Amygdala (tissue), 56 donors: Measurements from ENCODE around the gene GDE1.

Experiments
- DNase-seq, 56 donors: peaks; one replicate each; lab custom pipeline; 2025; lab: John Stamatoyannopoulos, UW

The GDE1 gene

DNA sequence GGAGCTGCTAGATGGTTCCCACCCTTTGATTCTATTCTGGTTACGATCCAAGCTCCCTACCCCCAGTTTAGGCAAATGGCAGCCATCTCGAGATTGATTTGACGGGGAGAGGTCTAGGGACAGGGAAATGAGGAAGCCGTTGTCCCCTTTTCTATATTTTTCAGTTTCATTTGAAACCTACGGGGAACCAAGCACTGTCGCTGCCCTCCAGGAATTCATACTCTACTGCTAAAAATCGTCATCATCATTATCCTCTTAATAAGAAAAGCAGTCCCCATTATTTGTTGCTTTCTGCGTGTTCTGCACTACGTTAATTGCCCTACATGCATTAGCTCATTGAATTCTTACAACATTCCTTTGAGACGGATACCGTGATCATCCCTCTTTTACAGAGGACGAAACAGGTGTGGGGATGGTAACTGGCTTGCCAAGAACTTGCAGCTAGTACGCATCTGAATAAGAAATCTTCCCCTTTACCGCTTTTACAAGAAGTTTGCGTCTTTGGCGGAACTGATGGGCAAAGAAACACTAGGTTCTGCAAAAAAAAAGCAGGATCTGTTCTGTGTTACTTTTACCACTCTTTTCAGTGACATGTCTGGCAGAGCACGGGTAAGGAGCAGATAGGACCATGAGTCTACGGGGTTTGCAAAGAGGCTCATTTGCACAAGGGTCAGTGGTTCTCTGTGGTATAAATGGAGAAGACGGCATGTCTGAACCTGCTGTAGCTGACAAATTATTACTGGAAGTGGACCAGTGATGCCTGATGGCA, 2.9 kb upstream of the GDE1 start:
- peak in 17 of 56 donors; percentile 18 to 67 (median 39) for DNase-seq

DNA sequence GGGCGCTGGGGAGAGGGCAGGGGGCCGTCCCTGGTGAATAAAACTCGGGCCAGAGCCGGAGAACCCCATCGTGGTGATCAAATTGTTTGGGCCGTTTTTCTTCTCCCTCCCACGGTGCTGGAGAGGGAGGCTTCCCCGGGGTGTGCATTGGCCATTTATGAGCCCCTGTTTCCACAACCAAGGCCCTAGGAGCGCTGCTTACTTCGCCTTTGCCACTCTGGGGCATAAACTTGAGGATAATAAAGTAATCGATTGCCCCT, 2.4 kb upstream of the GDE1 start:
- peak in 19 of 56 donors; percentile 19 to 69 (median 44) for DNase-seq

DNA sequence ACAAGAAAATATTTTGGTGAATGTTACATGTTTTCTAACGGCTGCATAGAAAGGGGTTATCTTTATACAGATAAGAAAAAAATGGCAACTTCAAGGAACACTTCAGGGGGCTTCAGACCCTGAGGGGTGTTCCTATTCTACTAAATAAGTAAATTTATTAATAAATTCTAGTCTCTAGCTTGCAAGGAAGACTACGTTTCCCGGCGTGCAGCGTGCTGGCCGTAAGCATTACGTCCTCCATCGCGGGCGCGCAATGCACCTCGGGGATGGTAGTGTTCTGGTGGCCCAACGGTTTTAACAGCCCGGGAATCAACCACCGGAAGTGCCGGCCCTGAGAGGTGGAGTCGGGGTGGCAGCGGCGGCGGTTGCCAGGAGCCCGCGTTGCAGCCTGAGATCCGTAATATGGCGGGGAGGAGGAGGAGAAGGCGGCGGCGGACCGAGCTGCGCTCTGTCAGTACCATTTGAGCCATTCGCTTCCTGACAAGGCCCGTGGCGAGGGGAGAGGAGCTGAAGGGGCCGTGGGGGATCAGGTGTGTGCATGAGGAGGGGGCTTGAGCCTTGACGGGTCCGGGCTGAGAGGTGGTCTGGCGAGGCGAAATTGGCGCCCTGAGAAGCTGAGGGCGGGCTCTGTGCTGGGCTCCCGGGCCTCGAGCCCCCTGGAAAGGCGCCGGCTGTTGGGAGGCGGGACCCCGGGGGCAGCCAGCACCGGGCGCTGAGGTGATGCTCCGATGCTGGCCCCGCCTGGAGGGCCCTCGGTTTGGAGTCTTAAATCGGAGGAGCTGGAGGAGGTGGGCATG, 1.9 kb upstream of the GDE1 start, which contains the start of gene CCP110:
Gene CCP110, plus strand, starts transcription at position 384 of the 797 bp plus-strand sequence. CDS start 3,940 bp downstream, outside the sequence.
- DNase-seq = peak; percentile 74 to 99 (median 97)

DNA sequence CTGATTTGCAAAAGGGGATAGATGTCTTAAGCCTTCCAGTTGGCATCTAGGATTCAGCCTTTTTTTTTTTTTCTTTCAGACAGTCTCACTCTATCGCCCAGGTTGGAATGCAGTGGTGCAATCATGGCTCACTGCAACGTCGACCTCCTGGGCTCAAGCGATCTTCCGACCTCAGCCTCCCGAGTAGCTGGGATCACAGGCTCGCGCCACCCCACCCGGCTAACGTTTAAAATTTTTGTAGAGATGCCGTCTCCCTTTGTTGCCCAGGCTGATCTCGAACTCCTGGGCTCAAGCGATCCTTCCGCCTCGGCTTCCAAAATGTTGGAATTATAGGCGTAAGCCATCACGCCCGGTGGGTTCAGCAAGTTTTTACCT, 1.3 kb upstream of the GDE1 start:
- DNase-seq = peak in 2 of 56 donors; percentile 36 to 41

DNA sequence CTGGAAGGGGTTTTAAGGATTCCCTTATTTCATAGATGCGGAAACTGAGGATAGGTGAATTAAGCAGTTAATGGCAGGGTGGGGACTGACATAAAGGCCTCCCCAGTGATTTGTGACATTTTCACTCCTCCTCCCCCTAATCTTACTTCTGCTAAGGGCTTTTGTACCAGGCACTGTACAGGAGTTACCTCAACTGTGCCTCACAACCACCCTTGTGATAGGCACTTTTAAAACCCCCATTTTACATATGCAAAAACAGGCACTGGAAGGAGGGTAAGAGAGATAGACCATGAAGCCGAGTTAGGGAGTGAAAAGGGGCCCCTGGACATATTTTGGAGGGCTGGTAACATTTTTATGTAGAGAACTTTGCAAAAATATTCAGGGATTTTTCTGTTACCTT, 862 bp upstream of the GDE1 start:
- DNase-seq = no peak

DNA sequence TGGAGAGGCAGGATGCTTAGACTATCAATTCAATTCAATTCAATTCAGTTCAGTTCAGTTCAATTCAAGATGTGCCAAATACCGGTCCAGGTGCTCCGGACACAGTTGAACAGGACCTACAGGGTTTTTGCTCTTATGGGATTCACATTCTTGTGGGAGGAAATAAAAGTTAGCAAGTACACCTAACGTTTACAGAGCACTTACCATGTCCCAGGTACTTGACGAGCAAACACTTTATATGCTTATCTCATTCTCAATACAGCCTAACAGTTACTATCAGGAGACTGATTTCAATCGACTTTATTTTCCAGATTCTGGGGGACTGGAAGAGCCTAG, 467 bp upstream of the GDE1 start:
- no peak for DNase-seq

DNA sequence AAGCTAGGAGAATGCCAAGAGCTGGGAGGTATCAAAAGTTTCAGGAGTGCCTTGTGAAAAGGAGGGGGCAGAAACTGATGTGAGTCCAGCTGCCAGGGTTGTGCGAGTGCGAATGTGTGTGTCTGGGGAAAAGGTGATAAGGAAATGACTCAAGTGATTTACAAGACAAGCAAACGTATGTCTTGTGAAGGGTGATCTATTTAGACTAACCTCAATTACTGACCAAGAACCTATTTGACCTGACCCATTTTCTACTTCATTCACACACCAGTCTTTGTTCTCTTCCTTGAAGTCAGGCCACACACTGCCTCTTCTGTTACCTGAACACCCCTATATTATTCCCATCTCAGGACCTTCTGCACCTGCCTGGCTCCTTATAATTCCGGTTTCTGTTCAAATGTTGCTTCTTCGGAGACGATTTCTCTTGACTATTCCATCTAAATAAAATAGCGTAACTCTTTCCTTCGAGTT, 1.0 kb downstream of the GDE1 start:
- no peak for DNase-seq

DNA sequence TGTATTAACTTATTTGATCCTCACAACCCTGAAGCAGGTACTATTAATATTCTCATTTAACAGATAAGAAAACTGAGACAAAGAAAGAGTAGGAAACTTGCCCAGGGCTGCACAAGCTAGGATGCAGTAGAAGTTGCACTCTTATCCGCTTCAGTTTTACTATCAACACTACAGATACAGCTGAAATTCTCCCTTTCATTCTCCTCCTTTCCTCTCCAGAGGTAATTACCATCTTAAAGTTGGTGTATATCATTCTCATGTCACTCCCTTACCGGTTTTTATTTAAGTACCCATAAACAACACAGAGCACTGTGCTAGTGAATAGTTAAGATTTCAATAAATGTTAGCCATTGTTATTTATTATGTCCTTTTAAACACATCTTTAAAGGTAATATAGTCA, 3.5 kb downstream of the GDE1 start:
- DNase-seq = no peak

DNA sequence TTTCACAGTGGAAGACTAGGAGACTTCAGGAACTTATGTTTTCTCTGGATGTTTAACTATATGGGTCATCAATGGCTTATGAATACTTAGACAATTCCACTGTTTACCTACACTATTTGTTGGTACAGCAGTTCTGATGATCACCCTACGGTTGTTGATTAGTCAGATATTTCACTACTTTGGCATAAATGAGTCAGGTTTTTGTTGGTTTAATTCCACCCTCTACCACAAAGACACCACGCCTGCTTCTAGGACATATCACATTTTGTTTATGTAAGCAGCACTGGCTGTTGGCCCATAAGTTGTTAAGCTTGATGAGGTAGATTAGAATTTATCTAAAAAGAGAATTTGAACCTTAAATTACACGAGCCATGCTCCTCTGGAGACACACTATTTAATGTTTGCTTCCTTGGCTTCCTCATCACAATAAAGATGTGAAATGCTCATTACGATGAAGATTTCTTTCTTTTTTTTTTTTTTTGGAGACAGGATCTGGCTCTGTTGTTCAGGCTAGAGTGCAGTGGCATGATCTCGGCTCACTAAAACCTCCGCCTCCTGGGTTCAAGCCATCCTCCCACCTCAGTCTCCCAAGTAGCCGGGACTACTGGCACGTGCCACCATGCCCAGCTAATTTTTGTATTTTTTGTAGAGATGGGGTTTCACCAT, 4.3 kb downstream of the GDE1 start:
- no peak for DNase-seq

DNA sequence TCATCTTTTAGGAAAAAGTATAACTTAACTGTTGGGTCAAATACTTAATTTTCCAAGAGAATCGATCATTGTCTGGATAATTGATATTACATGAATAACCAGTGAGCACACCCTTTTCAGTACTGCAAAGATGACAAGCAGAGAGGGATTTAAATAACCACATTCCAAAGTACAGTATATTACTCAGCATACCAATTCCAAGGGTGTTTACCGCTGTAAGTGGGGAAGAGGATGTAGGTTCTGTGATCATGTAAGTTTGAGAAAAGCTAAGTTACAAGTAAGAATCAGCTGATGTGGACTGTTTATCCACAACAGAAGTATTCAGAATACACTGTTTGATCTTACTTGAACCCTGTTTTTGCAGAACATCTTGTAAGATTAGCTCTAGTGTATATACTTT, 6.1 kb downstream of the GDE1 start:
- DNase-seq = no peak

DNA sequence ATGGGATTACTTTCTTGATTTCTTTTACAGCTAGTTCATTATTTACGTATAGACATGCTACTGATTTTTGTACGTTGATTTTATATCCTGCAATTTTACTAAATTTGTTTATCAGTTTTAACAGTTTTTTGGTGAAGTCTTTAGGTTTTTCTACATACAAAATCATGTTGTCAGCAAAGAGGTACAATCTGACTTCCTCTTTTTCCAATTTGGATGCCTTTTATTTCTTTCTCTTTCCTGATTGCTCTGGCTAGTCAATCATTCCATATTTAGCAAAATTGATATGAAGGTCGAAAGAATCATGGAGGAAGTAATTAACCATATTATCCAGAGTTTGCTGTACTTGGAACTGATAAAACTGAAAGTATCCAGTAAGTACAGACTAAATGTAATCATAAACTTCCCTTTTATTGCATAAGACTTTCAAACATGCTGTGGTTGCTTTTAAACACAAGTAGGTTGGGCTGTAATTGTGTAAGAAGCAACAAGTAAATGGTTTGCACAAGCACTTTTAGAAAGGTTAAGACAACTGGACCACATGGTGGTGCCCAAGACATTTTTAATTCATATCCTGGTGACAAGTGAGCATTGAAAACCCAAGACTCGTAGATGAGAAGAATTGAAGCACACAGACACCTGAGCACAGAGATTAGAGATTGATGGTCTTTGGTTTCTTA, 8.4 kb downstream of the GDE1 start:
- DNase-seq = no peak

DNA sequence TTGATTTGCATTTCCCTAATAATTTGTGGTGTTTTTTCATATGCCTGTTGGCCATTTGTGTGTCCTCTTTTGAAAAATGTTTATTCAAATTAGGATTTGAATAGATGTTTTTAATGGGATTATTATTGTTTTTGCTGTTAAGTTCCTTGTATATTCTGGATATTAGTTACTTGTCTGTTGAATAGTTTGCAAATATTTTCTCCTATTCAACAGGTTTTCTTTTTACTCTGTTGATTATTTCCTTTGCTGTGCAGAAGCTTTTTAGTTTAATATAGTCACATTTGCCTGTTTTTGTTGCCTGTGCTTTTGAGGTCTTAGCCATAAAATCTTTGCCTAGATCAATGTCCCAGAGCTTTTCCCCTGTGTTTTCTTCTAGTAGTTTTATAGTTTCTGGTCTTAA, 9.6 kb downstream of the GDE1 start:
- no peak for DNase-seq

DNA sequence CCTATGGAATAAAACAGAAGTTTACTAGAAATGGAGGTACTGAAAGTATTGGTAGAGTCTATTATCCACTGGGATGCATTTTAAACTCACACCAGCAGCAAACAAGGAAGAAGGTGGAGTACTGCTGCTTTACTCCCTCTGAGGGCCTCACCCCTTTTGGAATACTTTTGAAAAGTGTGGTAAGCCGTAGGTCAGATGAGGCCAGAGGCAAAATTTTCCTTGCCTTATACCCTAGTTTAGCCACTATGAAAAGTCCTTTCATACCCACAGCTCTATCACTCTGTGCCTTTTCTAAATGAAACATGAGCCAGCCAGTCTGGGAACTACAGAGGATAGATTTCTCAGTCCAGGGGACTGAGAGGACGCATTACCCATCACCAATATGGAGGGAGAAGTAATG, 14.0 kb downstream of the GDE1 start:
- no peak for DNase-seq

DNA sequence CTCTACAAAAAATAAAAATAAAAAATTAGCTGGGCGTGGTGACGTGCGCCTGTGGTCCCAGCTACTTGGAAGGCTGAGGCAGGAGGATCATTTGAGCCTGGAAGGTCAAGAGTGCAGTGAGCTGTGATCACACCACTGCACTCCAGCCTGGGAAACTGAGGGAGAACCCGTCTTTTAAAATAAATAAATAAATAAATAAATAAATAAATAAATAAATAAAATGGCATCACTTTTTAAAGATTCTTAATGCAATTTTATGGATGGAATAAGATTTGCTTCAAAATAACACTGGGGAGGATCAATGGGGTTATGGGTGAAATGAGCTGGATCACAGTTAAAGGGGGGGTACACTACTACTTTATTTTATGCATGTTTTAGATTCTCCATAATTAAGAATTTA, 14.9 kb downstream of the GDE1 start:
- no peak for DNase-seq

DNA sequence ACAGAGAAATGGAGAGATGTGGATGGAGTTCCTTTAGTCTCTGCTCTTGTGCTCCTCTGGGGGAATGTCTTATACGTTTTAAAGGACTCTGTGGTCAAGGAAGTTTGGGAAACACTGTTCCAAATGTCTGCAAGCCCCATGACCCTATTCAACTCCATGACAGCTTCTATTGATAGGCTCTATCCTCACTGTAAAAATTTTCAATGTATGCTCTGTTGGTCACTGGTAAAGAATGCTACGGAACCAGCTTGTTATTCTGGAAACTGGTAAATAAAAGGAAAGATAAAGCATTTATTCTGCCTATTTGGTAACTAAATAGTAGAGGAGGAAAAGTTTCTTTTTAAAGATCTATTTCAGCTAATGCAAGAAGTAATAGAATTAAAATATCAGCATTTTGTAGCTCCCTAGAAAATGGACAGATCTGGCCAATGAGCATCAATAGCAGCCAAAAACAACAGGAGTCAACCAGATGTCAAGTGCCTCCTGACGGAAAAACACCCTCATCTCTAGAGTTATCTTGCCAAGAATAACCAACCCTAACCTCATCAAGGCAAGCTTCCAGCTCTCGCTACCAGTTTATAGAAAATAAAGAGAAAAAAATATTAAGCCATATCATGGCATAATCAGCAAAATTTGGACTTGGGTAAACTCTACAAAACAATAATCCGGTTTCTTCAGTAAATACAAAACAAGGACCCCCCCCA, 16.1 kb downstream of the GDE1 start:
- DNase-seq = no peak

DNA sequence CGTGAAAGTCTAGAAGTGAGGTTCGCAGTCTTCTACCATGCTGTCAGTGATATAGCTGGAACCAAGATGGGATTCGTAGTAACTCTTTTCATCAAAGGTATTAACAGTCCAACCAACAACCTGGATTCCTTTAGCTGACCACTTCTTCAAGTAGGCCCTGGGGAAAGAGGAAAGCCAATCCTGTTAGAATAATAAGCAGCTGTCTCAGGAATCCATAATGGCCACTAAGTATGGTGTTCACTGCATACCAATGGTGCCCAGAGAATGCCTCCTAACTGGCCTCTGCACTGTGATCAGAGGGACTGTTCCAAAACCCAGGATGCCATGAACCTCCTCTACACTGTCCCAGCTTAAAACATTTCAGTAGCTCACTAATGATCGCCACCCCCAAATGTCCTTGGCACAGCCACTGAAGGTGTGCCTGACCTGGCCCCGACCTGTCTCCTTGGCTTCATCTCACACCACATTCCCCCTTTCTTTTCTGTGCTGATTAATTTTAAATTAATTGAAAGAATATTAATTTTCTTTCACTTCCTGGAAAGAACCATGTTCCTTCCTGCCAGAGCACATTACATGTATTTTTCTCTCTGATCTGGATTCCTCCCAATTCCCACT, 18.3 kb downstream of the GDE1 start:
- no peak for DNase-seq

DNA sequence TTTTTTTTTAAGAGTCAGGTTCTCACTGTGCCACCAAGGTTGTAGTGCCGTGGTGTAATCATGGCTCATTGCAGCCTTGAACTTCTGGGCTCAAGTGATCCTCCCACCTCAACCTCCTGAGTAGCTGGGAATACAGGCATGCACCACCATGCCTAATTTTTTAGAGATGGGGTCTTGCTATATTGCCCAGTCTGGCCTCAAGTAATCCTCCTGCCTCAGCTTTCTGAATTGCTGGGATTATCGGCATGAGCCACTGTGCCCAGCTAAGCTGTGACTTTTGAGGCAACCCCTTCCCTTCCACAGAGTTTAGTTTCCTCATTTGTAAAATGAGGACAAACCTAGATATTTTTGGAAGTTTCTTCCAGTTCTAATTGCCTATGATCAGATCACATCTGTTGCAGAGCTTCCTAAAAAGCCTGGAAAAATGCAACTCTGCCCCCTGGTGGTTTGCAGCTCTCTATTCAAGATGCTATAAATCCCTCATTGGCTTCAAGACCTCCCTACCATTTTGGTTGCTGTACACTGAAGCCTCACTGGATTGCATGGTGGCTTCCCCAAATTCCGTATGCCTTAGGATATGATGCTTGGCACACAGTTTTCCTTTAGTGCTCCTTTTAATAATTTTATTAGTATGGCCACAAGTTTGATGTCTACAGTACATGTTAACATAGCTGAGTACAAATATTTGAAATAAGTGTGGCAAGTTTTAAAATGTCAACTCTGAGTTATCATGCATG, 19.3 kb downstream of the GDE1 start:
- peak in 51 of 56 donors; percentile 1 to 82 (median 45) for DNase-seq

DNA sequence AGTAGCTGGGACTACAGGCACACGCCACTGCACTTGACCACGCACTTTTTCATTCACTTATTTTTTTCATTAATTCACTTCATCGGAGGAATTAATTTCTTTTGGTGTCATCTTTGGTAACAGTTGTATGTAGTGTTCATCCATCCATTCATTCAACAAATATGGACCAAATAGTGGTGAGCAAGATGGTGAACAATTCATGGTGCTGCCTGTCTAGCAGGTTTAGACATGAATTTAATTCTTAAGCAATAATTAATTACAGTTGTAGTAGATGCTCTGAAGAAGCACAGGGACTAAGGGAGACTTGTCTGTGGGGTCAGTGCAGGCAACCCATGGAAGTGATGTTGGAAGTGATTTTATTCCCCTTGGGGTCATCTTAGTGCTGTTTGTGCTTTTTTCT, 22.4 kb downstream of the GDE1 start:
- no peak for DNase-seq

DNA sequence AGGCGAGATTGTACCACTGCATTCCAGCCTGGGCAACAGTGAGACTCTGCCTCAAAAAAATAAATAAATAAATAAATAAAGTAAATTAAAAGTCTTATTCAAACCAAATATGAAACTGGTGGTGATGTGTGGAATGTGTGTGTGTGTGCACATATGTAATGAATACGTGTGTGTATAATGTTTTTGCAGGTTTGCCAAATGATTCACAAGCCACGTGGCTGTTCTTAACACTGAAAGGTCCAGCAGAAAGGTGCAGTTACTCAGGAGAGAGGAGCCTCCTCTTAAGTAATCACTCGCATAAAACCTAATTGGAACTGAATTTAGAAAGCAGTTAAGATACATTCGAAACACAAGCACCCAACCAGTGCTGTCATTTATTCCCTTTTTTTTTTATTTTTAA, 22.9 kb downstream of the GDE1 start:
- no peak for DNase-seq
